ENCODE results near the gene BTBD19. TPM values are rescaled to one million over a fixed set of nuclear protein-coding genes. Genes with fewer than 3 reads are reported as not detected.

BTBD19 gene
- total and polyA plus RNA-seq, 9 of the 15 experiments (the other 6 are each of a cell fraction or from before 2014, with no cell fraction given) = 0.22 to 2.0 (median 0.95) TPM

DNA sequence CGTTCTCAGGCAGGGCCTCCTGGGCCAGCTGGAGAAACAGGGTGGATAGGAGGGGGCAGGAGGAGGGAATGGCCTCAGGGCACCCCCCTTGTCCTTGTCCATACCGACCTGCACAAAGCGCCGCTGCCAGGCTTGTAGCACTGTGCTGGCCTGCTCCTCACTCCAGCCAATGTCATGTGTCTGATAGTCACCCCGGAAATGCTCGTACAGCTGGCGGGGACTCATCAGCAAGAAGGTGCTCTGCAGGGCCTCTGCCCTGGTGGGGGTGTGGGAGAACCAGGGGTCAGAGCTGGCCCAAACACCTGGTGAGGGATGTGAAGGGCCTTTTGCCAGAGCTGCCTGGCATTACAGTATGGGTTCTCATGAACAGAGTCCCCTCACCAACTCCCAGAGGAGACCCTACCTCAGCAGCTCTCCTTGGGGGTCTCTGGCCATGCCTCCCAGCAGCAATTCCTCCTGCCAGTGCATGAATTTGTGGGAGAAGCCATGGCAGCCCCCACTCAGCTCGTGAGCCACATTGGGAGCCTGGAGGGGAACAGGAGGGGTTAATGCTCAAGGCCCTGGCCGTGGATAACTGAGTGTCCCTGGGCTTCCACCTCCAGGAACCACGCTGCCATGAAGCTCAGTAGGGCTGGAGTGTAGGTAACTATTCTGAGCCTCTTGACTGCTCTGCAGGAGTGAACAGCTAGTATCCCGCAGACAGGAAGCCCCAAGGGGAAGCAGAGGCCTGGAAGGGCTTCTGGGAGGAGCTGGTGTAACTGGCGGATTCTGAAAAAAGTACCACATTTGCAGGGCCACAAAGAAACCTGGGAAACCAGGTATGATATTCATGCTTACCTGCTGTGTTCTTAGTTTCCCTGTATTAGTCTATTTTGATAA lies 21.4 kb downstream of the BTBD19 start:
- H3K4me1 ChIP-seq (replicated peaks in 1 of 2; ENCODE audit: control insufficient read depth in 2 of 2, insufficient read depth in 2 of 2, low read length in 2 of 2) = peaks cover 44 to 75% of the 10 kb centered on the region in 2 experiments
- TF ChIP-seq, protein P1, sequence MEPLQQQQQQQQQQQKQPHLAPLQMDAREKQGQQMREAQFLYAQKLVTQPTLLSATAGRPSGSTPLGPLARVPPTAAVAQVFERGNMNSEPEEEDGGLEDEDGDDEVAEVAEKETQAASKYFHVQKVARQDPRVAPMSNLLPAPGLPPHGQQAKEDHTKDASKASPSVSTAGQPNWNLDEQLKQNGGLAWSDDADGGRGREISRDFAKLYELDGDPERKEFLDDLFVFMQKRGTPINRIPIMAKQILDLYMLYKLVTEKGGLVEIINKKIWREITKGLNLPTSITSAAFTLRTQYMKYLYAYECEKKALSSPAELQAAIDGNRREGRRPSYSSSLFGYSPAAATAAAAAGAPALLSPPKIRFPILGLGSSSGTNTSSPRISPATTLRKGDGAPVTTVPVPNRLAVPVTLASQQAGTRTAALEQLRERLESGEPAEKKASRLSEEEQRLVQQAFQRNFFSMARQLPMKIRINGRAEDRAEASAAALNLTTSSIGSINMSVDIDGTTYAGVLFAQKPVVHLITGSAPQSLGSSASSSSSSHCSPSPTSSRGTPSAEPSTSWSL (CRISPR knock-in tag; IDR thresholded peaks at IDR 0.05; ENCODE audit: borderline replicate concordance) = 0 out of 2 replicates have a peak, but pooled peaks have one; percentile 67
- TF ChIP-seq, protein P2, sequence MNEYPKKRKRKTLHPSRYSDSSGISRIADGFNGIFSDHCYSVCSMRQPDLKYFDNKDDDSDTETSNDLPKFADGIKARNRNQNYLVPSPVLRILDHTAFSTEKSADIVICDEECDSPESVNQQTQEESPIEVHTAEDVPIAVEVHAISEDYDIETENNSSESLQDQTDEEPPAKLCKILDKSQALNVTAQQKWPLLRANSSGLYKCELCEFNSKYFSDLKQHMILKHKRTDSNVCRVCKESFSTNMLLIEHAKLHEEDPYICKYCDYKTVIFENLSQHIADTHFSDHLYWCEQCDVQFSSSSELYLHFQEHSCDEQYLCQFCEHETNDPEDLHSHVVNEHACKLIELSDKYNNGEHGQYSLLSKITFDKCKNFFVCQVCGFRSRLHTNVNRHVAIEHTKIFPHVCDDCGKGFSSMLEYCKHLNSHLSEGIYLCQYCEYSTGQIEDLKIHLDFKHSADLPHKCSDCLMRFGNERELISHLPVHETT (CRISPR knock-in tag; conservative IDR thresholded peaks at IDR 0.05 in 1 of 2, IDR thresholded peaks at IDR 0.05 in 1 of 2) = no peak
- no peak for TF ChIP-seq ZNF143 (CRISPR knock-in tag; IDR thresholded peaks at IDR 0.05)
- no peaks in the 10 kb centered on the region for H3K79me2 ChIP-seq (ENCODE audit: control insufficient read depth, insufficient read depth, low read length)
- H4K20me1 ChIP-seq (replicated peaks; ENCODE audit: control insufficient read depth, insufficient read depth, low read length) = no peaks in the 10 kb centered on the region
- no peak for FAIRE-seq
- intact Hi-C loops (cut with micrococcal nuclease) = loop anchor here (5.0 to 10.0 kb wide), 2 partner anchors 37 to 395 kb away; no protein-coding TSS in a partner anchor
- in situ Hi-C loops (cut with MboI) = no loop called here
- CTCF ChIA-PET (ENCODE audit: low intra/inter-chr PET ratio) = no interaction called here
- no peak overlapping the region for H3K4me3 ChIP-seq
- no peak for DNase-seq (ENCODE audit: extremely low read depth in 1 of 4, low spot score in 3 of 4)
- POLR2A ChIA-PET = interaction anchor here (0.5 to 11.1 kb wide), 10 partner anchors 10 to 474 kb away, joined by 3 to 217 read pairs (median 6); partner anchors contain the start of genes BTBD19, HECTD3, RPS8 and UROD
- H3K4me2 ChIP-seq (ENCODE audit: insufficient read depth, low read length) = no peak overlapping the region
- H3K9me1 ChIP-seq (ENCODE audit: control insufficient read depth, insufficient read depth, low read length) = no peaks in the 10 kb centered on the region
- BruUV-seq (replicated peaks) = no TSS peak
- H3K27ac ChIP-seq (ENCODE audit: extremely low read depth, low read depth, low read length) = no peak overlapping the region
- H3K36me3 ChIP-seq (ENCODE audit: control insufficient read depth, insufficient read depth, low read length) = no peaks in the 10 kb centered on the region
- H2AFZ ChIP-seq (ENCODE audit: low read depth, low read length) = peak overlapping the region; percentile 61
- ATAC-seq = no peak
- peak overlapping the region in 1 of 2 experiments; percentile 71; a peak in 2 of 4 replicates for H3K9ac ChIP-seq (ENCODE audit: insufficient read depth in 1 of 2, low read depth in 2 of 2, low read length in 2 of 2)
- WGBS (ENCODE audit: insufficient coverage, low coverage, missing lambda C conversion rate) = 74% methylated on average over 11 of the region's 12 CpGs
- H3K27me3 ChIP-seq (ENCODE audit: control insufficient read depth in 2 of 2, insufficient read depth in 2 of 2, low read length in 2 of 2) = no peaks in the 10 kb centered on the region
- no peaks in the 10 kb centered on the region for H3K9me3 ChIP-seq (replicated peaks; ENCODE audit: control insufficient read depth, insufficient read depth, low read depth, low read length)

Measured in K562 (cell line).